ENCODE measurements around the gene XYLT1. TPM values are rescaled to one million over a fixed set of nuclear protein-coding genes. Genes with fewer than 3 reads are reported as not detected.

XYLT1 gene
- total RNA-seq, 1 donor from 2014 or later, result 0.23 TPM

DNA sequence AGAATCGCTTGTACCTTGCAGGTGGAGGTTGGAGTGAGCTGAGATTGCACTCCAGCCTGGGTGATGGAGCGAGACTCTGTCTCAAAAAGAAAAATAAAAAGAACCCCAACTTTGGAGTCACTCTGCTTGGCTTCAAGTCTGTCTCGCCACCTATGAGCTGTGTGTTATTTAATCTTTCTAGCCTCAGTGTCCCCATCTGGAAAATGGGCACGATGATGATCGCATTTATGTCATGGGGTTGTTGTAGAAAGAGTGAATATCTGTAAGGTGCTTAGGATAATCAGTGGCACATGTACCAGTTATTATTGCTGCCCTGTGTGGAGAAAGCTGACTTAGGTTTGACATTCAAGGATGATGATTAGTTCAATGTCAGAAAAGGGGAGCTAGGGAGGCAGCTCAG is 319.4 kb downstream of the XYLT1 start:
- no peak overlapping the region for H3K4me3 ChIP-seq (ENCODE audit: low read depth, low read length)
- TF ChIP-seq, protein P1, sequence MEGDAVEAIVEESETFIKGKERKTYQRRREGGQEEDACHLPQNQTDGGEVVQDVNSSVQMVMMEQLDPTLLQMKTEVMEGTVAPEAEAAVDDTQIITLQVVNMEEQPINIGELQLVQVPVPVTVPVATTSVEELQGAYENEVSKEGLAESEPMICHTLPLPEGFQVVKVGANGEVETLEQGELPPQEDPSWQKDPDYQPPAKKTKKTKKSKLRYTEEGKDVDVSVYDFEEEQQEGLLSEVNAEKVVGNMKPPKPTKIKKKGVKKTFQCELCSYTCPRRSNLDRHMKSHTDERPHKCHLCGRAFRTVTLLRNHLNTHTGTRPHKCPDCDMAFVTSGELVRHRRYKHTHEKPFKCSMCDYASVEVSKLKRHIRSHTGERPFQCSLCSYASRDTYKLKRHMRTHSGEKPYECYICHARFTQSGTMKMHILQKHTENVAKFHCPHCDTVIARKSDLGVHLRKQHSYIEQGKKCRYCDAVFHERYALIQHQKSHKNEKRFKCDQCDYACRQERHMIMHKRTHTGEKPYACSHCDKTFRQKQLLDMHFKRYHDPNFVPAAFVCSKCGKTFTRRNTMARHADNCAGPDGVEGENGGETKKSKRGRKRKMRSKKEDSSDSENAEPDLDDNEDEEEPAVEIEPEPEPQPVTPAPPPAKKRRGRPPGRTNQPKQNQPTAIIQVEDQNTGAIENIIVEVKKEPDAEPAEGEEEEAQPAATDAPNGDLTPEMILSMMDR (conservative IDR thresholded peaks at IDR 0.05; ENCODE audit: low read depth, low read length), result no peak
- no peak for DNase-seq (ENCODE audit: low read depth)

DNA sequence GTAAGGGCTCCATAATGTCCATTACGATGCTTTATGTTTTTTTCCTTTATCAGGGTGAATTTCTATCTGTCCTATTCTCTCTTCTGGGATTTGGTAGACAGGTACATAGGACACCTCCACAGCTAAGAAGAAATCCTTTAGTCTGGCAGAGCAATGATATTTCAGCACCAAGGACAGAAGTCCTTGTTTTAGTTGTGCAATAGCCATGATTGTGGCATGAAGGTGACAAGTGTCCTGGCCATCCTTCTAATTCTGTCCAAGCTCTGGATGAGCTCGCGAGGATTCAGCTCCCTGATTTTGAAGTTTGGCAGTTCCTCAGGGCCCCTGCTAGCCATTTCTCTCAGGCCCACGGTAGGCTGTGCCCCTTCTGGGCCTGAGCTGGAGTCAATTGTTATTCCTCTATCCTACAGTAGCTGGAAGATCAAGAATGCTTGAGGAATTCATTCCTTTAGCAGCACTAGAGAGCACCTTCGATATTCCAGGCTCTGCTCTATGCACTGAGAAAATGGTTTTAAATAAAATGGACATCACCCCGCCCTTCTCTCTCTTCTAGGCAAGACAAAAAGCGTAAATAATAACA is 320.8 kb downstream of the XYLT1 start:
- H3K4me3 ChIP-seq (ENCODE audit: low read depth, low read length), result no peak overlapping the region
- TF ChIP-seq, protein P1 (conservative IDR thresholded peaks at IDR 0.05; ENCODE audit: low read depth, low read length), result no peak
- DNase-seq (ENCODE audit: low read depth), result no peak

GRCh38 chr16:17147942-17148341 is 322.8 kb downstream of the XYLT1 start:
- TF ChIP-seq, protein P1 (conservative IDR thresholded peaks at IDR 0.05; ENCODE audit: low read depth, low read length), result no peak
- H3K4me3 ChIP-seq (ENCODE audit: low read depth, low read length), result no peak overlapping the region
- DNase-seq (ENCODE audit: low read depth), result no peak

- H3K4me3 ChIP-seq (ENCODE audit: low read depth, low read length), result no peak overlapping the region
- no peak for DNase-seq (ENCODE audit: low read depth)
- TF ChIP-seq, protein P1 (conservative IDR thresholded peaks at IDR 0.05; ENCODE audit: low read depth, low read length), result no peak
These were observed 325.7 kb downstream of the XYLT1 start for GRCh38 chr16:17145029-17145428.

DNA sequence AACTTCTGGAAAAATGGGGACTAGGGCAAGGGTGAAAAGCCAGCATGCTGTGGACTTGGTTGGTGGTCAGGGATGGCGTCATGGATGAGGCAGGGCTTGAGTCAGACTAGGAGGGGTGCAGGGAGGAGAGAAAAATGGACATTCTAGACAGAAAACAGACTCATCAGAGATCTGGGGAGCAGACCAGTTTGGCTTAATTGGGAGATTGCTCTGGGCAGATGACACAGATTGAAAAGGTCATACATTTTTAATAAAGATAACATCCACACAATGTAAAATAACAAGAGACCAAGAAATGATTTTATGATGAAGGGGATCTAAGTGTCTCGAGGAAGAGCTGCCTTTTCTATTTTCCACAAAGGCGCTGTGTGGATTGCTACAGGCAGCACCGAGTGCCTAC is 326.3 kb downstream of the XYLT1 start:
- H3K4me3 ChIP-seq (ENCODE audit: low read depth, low read length), result no peak overlapping the region
- TF ChIP-seq, protein P1 (conservative IDR thresholded peaks at IDR 0.05; ENCODE audit: low read depth, low read length), result no peak
- DNase-seq (ENCODE audit: low read depth), result no peak

GRCh38 chr16:17143546-17144419 is 327.0 kb downstream of the XYLT1 start:
- TF ChIP-seq, protein P1 (conservative IDR thresholded peaks at IDR 0.05; ENCODE audit: low read depth, low read length), result no peak
- no peak overlapping the region for H3K4me3 ChIP-seq (ENCODE audit: low read depth, low read length)
- DNase-seq (ENCODE audit: low read depth), result no peak
